ENCODE measurements around the gene ZNF18.

Gene ZNF18

GRCh38 chr17:11969565-11969964 is 27.7 kb downstream of the ZNF18 start:
- ATAC-seq, result no peak

GRCh38 chr17:11954936-11955335 is 42.3 kb downstream of the ZNF18 start:
- TF ChIP-seq RARB (CRISPR knock-in tag; IDR thresholded peaks at IDR 0.05) (no peak), CSDC2 (CRISPR knock-in tag; IDR thresholded peaks at IDR 0.05) (no peak), POU6F1 (CRISPR knock-in tag; IDR thresholded peaks at IDR 0.05; ENCODE audit: borderline replicate concordance, low read depth) (no peak), ISL1 (CRISPR knock-in tag; IDR thresholded peaks at IDR 0.05) (no peak), TSHZ2 (CRISPR knock-in tag; IDR thresholded peaks at IDR 0.05) (no peak), ESRRG (CRISPR knock-in tag; IDR thresholded peaks at IDR 0.05) (no peak), BACH2 (CRISPR knock-in tag; IDR thresholded peaks at IDR 0.05; ENCODE audit: borderline replicate concordance) (no peak), ZNF70 (CRISPR knock-in tag; IDR thresholded peaks at IDR 0.05) (no peak), OSR1 (CRISPR knock-in tag; IDR thresholded peaks at IDR 0.05) (no peak), TCF4 (CRISPR knock-in tag; IDR thresholded peaks at IDR 0.05; ENCODE audit: borderline replicate concordance) (no peak), ZFP3 (CRISPR knock-in tag; IDR thresholded peaks at IDR 0.05) (no peak), ZNF565 (CRISPR knock-in tag; conservative IDR thresholded peaks at IDR 0.05; ENCODE audit: low read depth) (no peak), ZC3H10 (CRISPR knock-in tag; IDR thresholded peaks at IDR 0.05) (no peak), SNAI2 (CRISPR knock-in tag; IDR thresholded peaks at IDR 0.05) (no peak), PATZ1 (CRISPR knock-in tag; IDR thresholded peaks at IDR 0.05; ENCODE audit: borderline replicate concordance) (no peak), ARNTL (CRISPR knock-in tag; IDR thresholded peaks at IDR 0.05; ENCODE audit: borderline replicate concordance, low read depth) (no peak), CSRNP3 (CRISPR knock-in tag; IDR thresholded peaks at IDR 0.05) (no peak)
- no peak for ATAC-seq

More at GRCh38 chr17:11969565-11969964, 27.7 kb downstream of the ZNF18 start:
- no peak for TF ChIP-seq CSDC2 (CRISPR knock-in tag; IDR thresholded peaks at IDR 0.05)
- TF ChIP-seq ZC3H10 (CRISPR knock-in tag; IDR thresholded peaks at IDR 0.05), result no peak
- TF ChIP-seq PPARA (CRISPR knock-in tag; IDR thresholded peaks at IDR 0.05; ENCODE audit: borderline replicate concordance), result no peak
- no peak for TF ChIP-seq SNAI2 (CRISPR knock-in tag; IDR thresholded peaks at IDR 0.05)
- no peak for TF ChIP-seq TCF4 (CRISPR knock-in tag; IDR thresholded peaks at IDR 0.05; ENCODE audit: borderline replicate concordance)
- TF ChIP-seq ZNF8 (CRISPR knock-in tag; IDR thresholded peaks at IDR 0.05), result no peak
- TF ChIP-seq TSHZ2 (CRISPR knock-in tag; IDR thresholded peaks at IDR 0.05), result no peak
- no peak for TF ChIP-seq ESRRG (CRISPR knock-in tag; IDR thresholded peaks at IDR 0.05)

- no peak for ATAC-seq
- TF ChIP-seq PPARA (CRISPR knock-in tag; IDR thresholded peaks at IDR 0.05; ENCODE audit: borderline replicate concordance), result no peak
- TF ChIP-seq ESRRG (CRISPR knock-in tag; IDR thresholded peaks at IDR 0.05), result no peak
- TF ChIP-seq PATZ1 (CRISPR knock-in tag; IDR thresholded peaks at IDR 0.05; ENCODE audit: borderline replicate concordance), result no peak
- TF ChIP-seq CSRNP3 (CRISPR knock-in tag; IDR thresholded peaks at IDR 0.05), result no peak
- no peak for TF ChIP-seq CSDC2 (CRISPR knock-in tag; IDR thresholded peaks at IDR 0.05)
- no peak for TF ChIP-seq ZNF8 (CRISPR knock-in tag; IDR thresholded peaks at IDR 0.05)
- no peak for TF ChIP-seq GLIS3 (CRISPR knock-in tag; IDR thresholded peaks at IDR 0.05)
- TF ChIP-seq RARB (CRISPR knock-in tag; IDR thresholded peaks at IDR 0.05), result no peak
- no peak for TF ChIP-seq BACH2 (CRISPR knock-in tag; IDR thresholded peaks at IDR 0.05; ENCODE audit: borderline replicate concordance)
- TF ChIP-seq ZC3H10 (CRISPR knock-in tag; IDR thresholded peaks at IDR 0.05), result no peak
- no peak for TF ChIP-seq ARNTL (CRISPR knock-in tag; IDR thresholded peaks at IDR 0.05; ENCODE audit: borderline replicate concordance, low read depth)
- no peak for TF ChIP-seq ZFP30 (CRISPR knock-in tag; IDR thresholded peaks at IDR 0.05)
- TF ChIP-seq OSR1 (CRISPR knock-in tag; IDR thresholded peaks at IDR 0.05), result no peak
Measured at GRCh38 chr17:11953924-11954323, 43.4 kb downstream of the ZNF18 start.
